ENCODE measurements around the gene LEKR1.
A peak's percentile ranks its signal among the peaks of the same experiment; 100 is the strongest.
"Not testable (repeated sequence)": the region's sequence is repeated elsewhere in the genome, so short reads cannot be mapped to it uniquely, and the experiment has no call there.

The LEKR1 gene

DNA sequence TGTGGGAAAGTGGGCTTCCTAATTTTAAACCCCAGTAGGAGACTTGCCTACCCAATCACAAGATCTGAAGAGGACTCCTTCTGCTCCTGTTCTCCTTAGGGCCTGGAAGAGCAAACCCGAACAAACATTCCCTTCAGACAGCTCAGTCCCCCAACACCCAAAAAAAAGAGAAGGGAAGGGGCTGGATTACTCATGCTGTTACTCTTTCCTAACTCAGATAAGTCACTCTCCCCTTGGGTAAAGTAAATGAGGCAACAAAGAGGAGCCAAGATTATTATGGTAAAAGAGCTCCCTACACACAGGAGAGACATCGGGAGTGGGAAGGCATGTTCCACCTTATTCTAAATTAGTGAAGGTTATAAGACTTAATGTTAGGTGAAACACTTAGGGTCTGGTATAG lies 18.1 kb upstream of the LEKR1 start:
- no peak for DNase-seq

DNA sequence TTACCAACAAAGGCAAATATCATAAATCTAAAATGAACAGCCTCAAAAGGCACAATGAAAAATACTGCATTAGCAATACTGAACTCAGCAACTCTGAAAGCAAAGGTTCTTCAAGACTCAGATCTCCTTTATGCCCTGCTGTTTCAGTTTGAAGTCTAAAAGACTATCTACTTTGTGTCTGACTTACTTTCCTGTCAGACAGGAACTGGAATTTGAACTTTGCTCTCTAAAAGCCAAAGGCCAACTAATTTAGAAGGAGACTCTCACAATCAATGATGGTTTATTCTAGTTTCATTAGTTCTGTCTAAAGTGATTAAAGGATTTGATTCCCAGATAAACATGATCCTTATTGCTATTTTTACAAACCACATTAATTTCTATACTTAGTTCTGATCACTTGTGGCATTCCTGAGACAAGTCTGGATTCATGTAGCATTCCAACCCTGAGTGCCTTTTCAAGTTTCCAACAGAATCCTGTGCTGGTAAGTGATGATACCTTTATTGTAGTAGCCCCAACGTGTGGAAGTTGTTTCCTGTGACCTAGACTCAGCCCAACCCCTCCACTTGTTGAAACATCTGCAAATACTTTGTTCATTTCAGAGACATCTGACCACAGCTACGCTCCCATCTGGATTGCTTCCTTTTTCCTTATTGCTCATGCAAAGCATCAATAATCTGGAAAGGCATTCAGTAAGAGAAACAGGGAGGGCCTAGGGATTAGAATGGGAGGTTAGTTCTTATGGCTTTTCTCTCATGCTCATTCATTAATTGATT lies 14.9 kb upstream of the LEKR1 start:
- DNase-seq = no peak

- DNase-seq = peak; percentile 55
Observed at GRCh38 chr3:156812521-156813335, 13.4 kb upstream of the LEKR1 start.

DNA sequence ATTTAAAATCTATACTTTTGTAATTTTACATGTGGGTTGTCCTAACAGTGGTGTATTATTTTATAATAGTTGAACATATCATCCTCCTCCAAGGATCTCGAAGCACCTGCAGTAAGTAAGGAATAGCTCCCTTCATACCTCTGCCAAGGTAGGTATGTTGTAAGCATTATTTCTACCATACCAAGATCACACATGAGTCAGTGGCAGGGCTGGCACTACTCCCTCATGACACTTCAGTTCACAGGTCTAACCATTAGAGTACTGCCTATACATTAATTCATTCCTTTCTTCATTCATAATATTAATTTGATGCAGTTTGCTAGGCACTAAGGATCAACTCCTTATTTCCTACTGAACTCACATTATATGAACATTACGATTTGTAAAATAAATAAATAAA lies 11.9 kb upstream of the LEKR1 start:
- DNase-seq = no peak

DNA sequence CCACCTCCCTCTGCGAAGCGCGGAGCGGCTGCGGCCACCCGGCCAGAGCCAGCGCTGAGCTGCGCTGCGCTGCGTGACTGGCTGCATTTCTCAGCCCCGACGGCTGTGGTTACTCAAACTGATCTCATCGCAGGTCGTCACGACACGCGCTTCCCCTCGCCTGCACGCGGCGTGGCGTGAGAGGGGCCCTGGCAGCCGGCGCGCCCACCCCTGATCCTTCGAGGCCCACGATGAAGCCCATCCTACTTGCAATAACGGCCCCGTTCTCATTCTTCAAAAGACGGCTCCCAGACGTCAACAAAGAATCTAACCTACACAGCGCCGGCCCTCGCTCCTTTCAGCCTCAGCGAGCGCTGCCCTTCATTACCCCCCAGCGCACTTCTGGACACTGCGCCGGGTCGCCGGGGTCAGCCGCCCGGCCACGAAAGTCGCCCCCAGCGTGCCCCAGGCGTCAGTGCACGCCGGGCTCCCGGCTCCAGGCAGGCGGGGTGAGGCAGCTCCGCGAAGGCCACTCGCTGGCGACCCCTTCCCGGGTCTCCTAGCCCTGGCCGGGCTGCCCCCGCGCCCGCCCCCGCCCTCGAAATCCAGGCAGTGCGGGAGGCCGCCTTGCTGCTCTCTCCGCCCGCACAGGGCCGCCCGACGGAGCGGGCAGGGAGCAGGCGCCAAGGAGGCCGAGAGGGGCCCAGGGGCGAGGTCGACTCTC lies 9.9 kb upstream of the LEKR1 start:
- peak; percentile 36 for DNase-seq

DNA sequence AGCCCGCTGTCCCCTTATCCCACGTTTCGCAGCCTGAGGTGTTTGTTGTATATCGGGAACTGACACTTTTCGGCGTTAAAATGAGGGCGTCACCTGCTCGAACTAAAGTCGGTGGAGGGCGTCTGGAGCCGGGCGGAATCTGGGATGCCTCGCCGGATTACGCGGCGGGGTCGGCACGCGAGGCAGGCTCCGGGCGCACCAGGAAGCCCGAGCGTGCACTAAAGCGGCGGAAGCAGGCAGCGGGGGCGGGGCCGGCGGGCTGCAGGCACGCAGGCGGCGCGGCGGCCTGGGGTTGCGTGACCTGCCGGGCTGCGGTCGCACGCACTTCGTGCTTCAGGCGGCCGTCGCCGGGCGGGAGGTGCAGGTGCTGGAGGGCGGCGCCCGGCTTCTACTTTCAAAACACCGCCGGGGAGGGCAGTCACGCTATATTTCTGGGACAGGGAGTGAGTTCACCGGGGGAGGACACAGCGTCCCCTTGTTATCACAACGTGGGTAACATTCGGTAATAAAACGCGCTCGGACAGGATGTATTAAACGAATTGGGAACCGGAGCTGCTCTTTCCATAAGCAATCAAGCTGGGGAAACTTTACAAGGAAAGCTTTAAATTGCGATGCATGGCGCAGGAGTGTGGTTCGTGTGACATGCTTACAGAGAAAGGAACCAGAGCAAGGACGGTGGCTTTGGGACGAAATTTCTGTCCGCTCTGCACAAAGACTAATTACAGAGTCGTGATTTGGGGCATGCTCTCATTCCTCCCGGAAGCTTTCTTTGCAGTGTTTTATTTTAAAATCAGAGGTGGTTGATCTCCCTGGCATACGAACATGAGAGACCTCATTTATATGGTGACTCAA lies 9.1 kb upstream of the LEKR1 start:
- DNase-seq = peak; percentile 65

- no peak for DNase-seq
Observed at GRCh38 chr3:156817646-156818272, 8.4 kb upstream of the LEKR1 start.

- no peak for DNase-seq
Observed at GRCh38 chr3:156818273-156818651, 7.9 kb upstream of the LEKR1 start.

DNA sequence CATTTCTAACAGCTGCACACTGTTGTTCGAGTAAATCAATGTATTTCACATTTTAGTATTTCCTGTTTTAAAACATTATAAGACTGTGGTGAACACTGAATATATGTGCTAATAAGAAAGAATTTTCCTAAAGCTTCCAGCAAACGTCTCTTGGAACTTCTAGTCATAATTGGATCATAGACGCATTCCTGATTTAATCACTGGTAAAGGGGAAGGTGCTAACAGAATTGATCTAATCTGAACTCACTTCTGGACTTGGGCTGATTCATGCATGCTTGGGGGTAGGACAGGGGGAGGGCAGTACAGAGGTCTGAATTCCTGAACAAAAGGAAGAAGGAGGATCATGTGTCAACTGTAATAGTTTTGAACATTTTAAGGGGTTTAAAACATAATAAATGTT lies 7.3 kb upstream of the LEKR1 start:
- DNase-seq = no peak

- DNase-seq = no peak
Observed at GRCh38 chr3:156819842-156820691, 6.1 kb upstream of the LEKR1 start.

DNA sequence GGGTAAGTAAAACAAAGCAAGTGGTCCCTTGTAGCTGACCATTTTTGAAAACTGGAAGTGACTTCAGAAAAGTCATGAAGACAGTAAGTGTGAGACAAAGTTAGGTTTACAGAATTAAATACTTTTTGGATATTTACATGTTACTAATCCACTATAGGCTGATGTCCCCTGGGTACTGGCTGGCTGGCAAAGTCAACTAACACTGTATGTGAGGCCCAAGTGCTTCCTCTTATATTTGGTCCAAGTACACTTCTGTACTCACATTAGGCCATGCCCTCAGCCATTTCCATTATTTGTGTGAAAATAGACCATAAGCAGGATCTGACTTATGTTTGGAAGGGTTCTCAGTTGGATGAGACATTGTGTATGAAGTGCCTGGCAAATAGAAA lies 5.5 kb upstream of the LEKR1 start:
- no peak for DNase-seq

DNA sequence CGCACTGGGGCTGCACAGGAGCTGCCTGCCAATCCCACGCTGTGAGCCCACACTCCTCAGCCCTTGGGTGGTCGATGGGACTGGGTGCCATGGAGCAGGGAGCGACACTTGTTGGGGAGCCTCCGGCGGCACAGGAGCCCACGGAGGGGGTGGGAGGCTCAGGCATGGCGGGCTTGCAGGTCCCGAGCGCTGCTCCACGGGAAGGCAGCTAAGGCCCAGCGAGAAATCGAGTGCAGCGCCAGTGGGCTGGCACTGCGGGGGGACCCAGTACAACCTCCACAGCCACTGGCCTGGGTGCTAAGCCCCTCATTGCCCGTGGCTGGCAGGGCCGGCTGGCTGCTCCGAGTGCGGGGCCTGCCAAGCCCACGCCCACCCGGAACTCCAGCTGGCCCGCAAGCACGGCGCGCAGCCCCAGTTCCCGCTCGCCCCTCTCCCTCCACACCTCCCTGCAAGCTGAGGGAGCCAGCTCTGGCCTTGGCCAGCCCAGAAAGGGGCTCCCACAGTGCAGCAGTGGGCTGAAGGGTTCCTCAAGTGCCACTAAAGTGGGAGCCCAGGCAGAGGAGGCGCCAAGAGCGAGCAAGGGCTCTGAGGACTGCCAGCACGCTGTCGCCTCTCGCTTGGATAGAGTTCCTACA lies 3.4 kb upstream of the LEKR1 start:
- DNase-seq = not testable (repeated sequence)

GRCh38 chr3:156825795-156826143 lies 384 bp upstream of the LEKR1 start:
- DNase-seq = peak; percentile 48

DNA sequence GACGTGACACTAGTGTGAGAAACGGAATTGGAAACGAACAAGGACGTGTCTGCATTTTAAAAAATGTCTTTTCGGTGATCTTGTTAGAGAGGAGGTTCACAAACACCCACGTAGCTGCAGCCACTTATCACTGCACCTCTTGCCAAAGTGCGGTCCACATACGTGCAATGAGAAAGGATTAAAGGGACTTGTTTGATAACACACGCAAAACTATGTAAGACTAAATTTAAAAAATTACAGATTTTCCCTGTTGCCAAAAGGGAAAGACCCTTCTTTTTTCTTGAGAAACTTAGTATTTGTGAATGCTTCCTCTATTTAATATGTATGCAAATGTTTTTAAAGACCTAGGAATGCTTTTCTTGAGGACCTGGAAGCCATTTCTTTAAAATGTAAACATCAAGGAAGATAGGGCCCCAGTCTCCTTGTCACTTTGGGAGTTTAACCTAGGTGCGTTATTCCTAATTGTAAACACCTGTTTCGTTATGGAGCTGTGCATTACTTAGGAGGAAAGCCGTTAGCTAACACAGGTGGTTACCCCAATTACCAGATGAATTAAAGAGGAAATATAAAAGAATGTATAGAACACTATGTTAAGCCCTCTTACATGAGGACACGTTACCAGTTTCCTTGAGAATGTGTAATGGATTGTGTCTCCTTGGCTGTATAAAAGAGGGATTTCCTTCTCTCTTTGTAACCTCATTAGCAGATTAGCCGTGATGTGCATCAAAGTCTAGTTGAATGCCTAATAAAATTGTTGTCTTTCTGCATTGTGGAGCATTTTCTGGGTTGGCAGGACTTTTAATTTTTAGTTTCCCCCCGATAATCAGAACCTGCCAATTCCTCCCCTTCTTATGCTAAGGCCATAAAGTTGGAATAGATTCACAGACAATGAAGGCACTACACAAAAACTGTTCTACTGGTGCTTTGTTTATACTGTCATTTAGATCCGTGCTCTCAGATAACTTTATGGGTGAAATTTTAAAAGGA lies 1.0 kb downstream of the LEKR1 start:
- peak; percentile 58 for DNase-seq

GRCh38 chr3:156831006-156831405 lies 4.9 kb downstream of the LEKR1 start:
- no peak for DNase-seq

GRCh38 chr3:156834435-156834834 lies 8.3 kb downstream of the LEKR1 start:
- DNase-seq = no peak

GRCh38 chr3:156834962-156835535 lies 8.9 kb downstream of the LEKR1 start:
- DNase-seq = no peak

GRCh38 chr3:156836701-156837100 lies 10.5 kb downstream of the LEKR1 start:
- no peak for DNase-seq

GRCh38 chr3:156837115-156837514 lies 11.0 kb downstream of the LEKR1 start:
- no peak for DNase-seq
